H1 (cell line): ENCODE data around the gene PELO. TPM values are rescaled to one million over a fixed set of nuclear protein-coding genes. Genes with fewer than 3 reads are reported as not detected.

Source experiments
- SIN3A ChIP-seq, 2 experiments: IDR thresholded peaks in 1 of 2; conservative IDR thresholded peaks in 1 of 2; 2 replicates each; pipeline ENCODE4 v1.6.1; 2011 to 2012; ENCODE audit warnings: low read length in 2 of 2, improper control_type of control experiment in 1 of 2, low read depth in 1 of 2, mild to moderate bottlenecking in 1 of 2
- polyA plus RNA-seq, 7 experiments: library from polyadenylated mRNA; depleted of rRNA in 3 of 7; stranded (reverse) in 5 of 7; unstranded in 2 of 7; fragments of >200 nt in 5 of 7; fragments of 200-250 nt in 2 of 7; gene quantifications; 1 replicate in 5 of 7; 2 replicates in 1 of 7; 4 replicates in 1 of 7; pipeline versions ENCODE4 v1.2.1 to v1.2.3, GENCODE V29; 2011 to 2013; ENCODE audit warnings: missing spikeins in 2 of 7, mixed read lengths in 2 of 7
- total RNA-seq: library from RNA; stranded (reverse); fragmentation: NEBNext Ultra II Directional; extraction: Animal tissue kit (Norgen Biotek cat#: 25700); gene quantifications from 2 replicates; pipeline ENCODE4 v1.2.1, GENCODE V29; 2021

The PELO gene
- total and polyA plus RNA-seq, 2 of the 8 experiments (the other 6 are each of a cell fraction or from before 2014, with no cell fraction given), result 10.8 to 18.5 TPM

DNA sequence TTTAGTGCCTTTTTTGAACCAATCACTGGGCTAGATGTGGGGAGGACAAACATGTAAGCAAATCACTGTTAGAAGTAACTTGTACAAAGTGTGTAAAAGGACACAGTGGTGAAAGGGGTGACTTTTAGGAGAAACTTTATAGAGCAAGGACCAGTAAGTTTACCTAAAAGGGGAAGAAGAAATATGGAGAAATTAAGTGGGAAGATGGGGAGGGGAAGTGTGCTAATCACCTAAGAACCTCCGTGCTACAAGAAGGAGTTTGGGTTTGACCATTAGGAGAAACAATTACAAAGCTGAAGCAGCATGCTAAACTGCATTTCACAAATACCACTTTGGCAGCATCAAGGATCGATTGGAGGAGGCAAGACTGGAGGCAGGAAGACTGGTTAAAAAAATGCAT, 17.3 kb downstream of the PELO start (continued):
- TF ChIP-seq SIN3A (conservative IDR thresholded peaks at IDR 0.05 in 1 of 2, IDR thresholded peaks at IDR 0.05 in 1 of 2; ENCODE audit: low read depth in 1 of 2, low read length in 2 of 2), result no peak
